Epithelial cell of esophagus (primary cell): Measurements from ENCODE around the gene NAA15.
"Not testable (repeated sequence)": the region's sequence is repeated elsewhere in the genome, so short reads cannot be mapped to it uniquely, and the experiment has no call there.

Experiments
- DNase-seq: peaks from one replicate; pipeline ENCODE4 v3.0.0; 2010; ENCODE audit warnings: low read depth
- H3K4me3 ChIP-seq: 2 replicates; pipeline ENCODE4 v1.5.1; 2011; ENCODE audit warnings: mild to moderate bottlenecking, low read length, control low read depth
- TF ChIP-seq, protein P1 (sequence below): IDR thresholded peaks from 2 replicates; pipeline ENCODE4 v1.5.1; 2011; ENCODE audit warnings: low read depth, mild to moderate bottlenecking, low read length, control low read depth, inconsistent platforms; ENCODE audit not compliant: insufficient read depth; ENCODE audit errors: missing control alignments

NAA15 gene

DNA sequence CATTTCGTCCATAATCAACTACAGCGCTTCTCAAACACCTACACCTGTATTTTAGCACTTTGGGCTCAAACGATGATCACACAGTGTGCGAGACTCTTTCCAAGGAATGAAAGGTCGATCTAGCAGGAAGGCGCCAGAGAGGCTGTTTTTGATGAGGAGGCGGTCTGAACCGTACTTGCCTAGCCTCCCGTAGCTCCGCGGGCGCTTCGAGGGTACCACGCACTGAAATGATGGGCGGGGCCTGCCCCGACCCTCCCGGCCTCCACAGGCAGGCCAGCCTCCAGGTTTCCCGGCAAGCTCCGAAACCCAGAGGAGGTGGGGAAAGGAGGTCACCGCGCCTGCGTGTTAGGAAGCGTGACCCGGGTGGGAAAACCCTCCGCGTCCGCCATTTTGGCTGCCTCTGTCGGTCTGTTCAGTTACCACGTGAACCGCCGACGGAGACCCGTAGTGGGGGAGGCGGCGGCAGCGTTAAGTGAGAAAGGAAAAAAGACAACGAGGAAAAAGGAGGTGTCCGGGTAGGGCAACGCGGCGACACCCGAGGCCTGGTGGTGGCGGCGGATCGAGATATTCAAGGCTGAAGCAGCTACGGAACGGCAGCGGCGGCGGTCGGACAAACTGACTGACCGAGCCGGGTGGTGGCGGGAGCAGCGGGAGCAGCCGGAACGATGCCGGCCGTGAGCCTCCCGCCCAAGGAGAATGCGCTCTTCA, at the start of gene NAA15:
TSS of gene NAA15 (plus strand) at position 393 of the 708 bp plus-strand sequence. CDS start at position 666, 273 bp downstream.
- peak within 1 kb of the TSS; percentile 86 for H3K4me3 ChIP-seq
- TF ChIP-seq, protein P1, sequence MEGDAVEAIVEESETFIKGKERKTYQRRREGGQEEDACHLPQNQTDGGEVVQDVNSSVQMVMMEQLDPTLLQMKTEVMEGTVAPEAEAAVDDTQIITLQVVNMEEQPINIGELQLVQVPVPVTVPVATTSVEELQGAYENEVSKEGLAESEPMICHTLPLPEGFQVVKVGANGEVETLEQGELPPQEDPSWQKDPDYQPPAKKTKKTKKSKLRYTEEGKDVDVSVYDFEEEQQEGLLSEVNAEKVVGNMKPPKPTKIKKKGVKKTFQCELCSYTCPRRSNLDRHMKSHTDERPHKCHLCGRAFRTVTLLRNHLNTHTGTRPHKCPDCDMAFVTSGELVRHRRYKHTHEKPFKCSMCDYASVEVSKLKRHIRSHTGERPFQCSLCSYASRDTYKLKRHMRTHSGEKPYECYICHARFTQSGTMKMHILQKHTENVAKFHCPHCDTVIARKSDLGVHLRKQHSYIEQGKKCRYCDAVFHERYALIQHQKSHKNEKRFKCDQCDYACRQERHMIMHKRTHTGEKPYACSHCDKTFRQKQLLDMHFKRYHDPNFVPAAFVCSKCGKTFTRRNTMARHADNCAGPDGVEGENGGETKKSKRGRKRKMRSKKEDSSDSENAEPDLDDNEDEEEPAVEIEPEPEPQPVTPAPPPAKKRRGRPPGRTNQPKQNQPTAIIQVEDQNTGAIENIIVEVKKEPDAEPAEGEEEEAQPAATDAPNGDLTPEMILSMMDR, result no peak
- DNase-seq, result peak; percentile 98

DNA sequence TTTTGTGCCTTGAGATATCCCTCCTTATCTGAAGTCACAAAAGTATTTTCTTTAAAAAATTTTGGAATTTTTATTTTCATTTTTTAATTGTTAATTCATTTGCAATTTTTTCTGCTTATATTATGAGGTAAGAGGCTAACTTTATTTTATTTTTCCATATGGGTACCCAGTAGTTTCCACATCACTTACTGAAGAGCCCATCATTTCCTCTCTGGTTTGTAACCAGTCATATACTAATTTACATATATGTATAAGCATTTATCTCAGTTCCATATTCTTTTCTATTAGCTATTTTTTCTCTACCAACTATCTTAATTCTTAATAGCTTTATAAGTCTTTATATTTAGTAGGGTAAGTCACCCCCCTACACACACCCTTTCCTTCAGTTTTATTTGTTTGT, 48.3 kb upstream of the NAA15 start:
- H3K4me3 ChIP-seq, result no peak overlapping the region
- TF ChIP-seq, protein P1, result no peak
- DNase-seq, result no peak

DNA sequence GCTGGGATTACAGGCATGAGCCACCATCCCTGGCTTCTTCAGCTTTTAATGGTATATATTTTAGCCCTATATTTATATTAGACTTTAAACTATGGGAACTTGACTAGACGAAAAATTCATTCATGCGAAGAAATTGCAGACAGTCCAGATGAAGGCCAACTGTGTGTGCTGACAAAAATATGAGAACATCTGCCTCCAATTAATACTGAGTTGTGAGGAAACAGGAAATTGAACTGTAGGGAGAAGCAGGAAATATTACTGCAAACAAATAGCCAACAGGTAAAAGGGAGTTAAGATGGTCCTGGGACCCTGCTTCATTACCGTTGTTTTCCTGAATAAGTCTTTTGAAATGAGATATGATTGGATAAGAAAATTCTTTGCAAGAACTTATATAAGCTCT, 47.6 kb upstream of the NAA15 start:
- TF ChIP-seq, protein P1, result no peak
- DNase-seq, result no peak
- no peak overlapping the region for H3K4me3 ChIP-seq

DNA sequence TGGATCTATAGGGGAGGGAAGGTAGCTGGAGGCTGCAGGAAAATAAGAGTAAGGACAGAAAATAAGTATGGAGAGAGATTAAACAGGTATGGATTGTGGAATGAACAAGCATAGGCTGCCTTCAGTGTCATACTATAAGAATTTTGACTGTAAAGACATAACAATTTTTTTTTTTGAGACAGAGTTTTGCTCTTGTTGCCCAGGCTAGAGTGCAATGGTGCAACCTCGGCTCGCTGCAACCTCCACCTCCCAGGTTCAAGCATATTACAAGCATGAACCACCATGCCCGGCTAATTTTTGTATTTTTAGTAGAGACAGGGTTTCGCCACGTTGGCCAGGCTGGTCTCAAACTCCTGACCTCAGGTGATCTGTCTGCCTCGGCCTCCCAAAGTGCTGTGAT, 45.7 kb upstream of the NAA15 start:
- DNase-seq, H3K4me3 ChIP-seq: not testable (repeated sequence)

DNA sequence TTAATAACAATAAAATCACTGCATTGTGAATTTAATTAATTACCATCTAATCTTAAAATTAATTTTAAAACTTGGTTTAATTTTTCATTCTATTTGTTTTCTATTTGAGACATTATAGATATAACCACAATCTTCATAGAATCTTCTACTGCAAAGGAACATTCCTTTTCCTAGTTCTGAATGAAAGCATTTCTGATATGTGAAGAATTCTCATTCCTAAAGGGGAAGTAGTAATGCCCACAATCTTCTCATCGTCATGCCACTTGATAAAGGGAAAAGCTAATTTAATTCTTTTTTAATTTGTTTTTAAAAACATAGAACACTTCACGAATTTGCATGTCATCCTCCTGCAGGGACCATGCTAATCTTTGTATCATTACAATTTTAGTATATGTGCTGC, 45.0 kb upstream of the NAA15 start:
- no peak overlapping the region for H3K4me3 ChIP-seq
- no peak for DNase-seq
- TF ChIP-seq, protein P1, result no peak

DNA sequence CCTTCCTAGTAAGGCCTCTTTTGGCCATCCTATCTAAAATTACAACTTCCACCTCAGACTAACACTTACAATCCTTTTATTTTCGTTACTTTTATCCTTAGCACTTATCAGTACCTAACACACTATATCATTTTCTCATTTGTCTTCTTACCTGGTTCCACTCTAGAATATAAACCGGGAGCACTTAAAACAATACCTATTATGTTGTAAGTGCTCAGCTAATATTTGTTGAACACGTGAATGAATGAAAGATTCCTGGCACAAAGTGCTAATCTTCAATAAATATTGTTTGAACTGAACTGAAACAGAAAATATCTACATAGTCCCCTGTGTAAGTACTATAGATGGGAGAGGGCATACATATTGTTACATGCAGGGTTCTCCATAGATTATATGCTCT, 35.7 kb upstream of the NAA15 start:
- TF ChIP-seq, protein P1, result no peak
- no peak for DNase-seq
- H3K4me3 ChIP-seq, result no peak overlapping the region

DNA sequence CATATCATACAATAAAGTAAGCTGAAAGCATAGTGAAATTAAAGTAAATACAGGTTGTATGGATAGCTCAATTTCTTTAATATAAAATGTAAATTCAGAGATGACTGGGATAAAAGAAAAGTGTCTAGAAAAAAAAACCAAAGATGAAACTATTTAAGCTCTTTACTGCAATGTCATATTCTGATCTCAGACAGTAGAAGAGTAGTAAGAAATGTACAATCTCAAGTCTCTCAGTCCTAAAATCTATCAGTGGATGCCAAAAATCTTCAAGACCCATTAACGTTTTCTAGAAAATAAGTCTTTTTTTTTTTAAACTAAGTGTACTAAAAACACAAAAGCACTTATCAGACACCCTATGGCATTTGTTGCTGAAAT, 35.1 kb upstream of the NAA15 start:
- no peak for DNase-seq
- H3K4me3 ChIP-seq, result no peak overlapping the region
- TF ChIP-seq, protein P1, result no peak
